HepG2 (cell line): Measurements from ENCODE around the gene IL11RA. TPM values are rescaled to one million over a fixed set of nuclear protein-coding genes. Genes with fewer than 3 reads are reported as not detected.
A peak's percentile ranks its signal among the peaks of the same experiment; 100 is the strongest.

Experiments used
- HOXA5 ChIP-seq: sonication (generic); formaldehyde crosslinking; IDR thresholded peaks from 2 replicates; pipeline ENCODE4 v1.4.0; 2020; ENCODE audit warnings: missing genetic modification reagents
- KDM6A ChIP-seq: IDR thresholded peaks from 2 replicates; pipeline ENCODE4 v1.6.1; 2016; ENCODE audit warnings: low read depth
- KIAA2018 ChIP-seq: sonication (generic); formaldehyde crosslinking; IDR thresholded peaks from 2 replicates; pipeline ENCODE4 v1.5.0; 2020; ENCODE audit warnings: mild to moderate bottlenecking, missing genetic modification reagents, borderline replicate concordance
- NCOA5 ChIP-seq: sonication (generic); formaldehyde crosslinking; IDR thresholded peaks from 2 replicates; pipeline ENCODE4 v1.4.0; 2020; ENCODE audit warnings: missing genetic modification reagents
- SATB2 ChIP-seq: sonication (generic); formaldehyde crosslinking; IDR thresholded peaks from 2 replicates; pipeline ENCODE4 v1.5.0; 2020; ENCODE audit warnings: missing genetic modification reagents
- SRSF1 ChIP-seq: fragments of 200-400 bp; formaldehyde crosslinking; optimal IDR thresholded peaks from 2 replicates; pipeline ENCODE3; 2017; ENCODE audit warnings: mild to moderate bottlenecking, low read depth, low read length, moderate library complexity
- SRY ChIP-seq: sonication (generic); formaldehyde crosslinking; IDR thresholded peaks from 2 replicates; pipeline ENCODE4 v1.8.0; 2022; ENCODE audit warnings: mild to moderate bottlenecking, missing genetic modification reagents
- STAT5B ChIP-seq: sonication (generic); formaldehyde crosslinking; IDR thresholded peaks from 2 replicates; pipeline ENCODE4 v1.4.0; 2020; ENCODE audit warnings: missing genetic modification reagents
- TBX2 ChIP-seq: sonication (generic); formaldehyde crosslinking; IDR thresholded peaks from 2 replicates; pipeline ENCODE4 v1.5.0; 2020; ENCODE audit warnings: missing genetic modification reagents, mild to moderate bottlenecking, borderline replicate concordance
- TERF1 ChIP-seq: sonication (generic); formaldehyde crosslinking; IDR thresholded peaks from 2 replicates; pipeline ENCODE4 v1.8.0; 2022; ENCODE audit warnings: mild to moderate bottlenecking, missing genetic modification reagents, moderate library complexity
- TRIM24 ChIP-seq: sonication (generic); formaldehyde crosslinking; IDR thresholded peaks from 2 replicates; pipeline ENCODE4 v1.8.0; 2022; ENCODE audit warnings: mild to moderate bottlenecking, missing genetic modification reagents
- ZBTB3 ChIP-seq: sonication (generic); formaldehyde crosslinking; IDR thresholded peaks from 2 replicates; pipeline ENCODE4 v1.4.0; 2020; ENCODE audit warnings: low read depth, mild to moderate bottlenecking, moderate library complexity, missing genetic modification reagents, borderline replicate concordance
- ZMYM2 ChIP-seq: sonication (generic); formaldehyde crosslinking; IDR thresholded peaks from 2 replicates; pipeline ENCODE4 v1.8.0; 2022; ENCODE audit warnings: mild to moderate bottlenecking, missing genetic modification reagents
- ZNF772 ChIP-seq: sonication (generic); formaldehyde crosslinking; IDR thresholded peaks from 2 replicates; pipeline ENCODE4 v1.5.0; 2020; ENCODE audit warnings: mild to moderate bottlenecking, missing genetic modification reagents
- polyA plus RNA-seq, 8 experiments: library from polyadenylated mRNA; depleted of rRNA in 3 of 8; stranded (reverse) in 7 of 8; unstranded in 1 of 8; fragments of >200 nt; fragmentation: Illumina TruSeq in 4 of 8; extraction: Trizol in 4 of 8; gene quantifications; 2 replicates each; pipeline versions ENCODE4 v1.2.1 to v1.2.3, GENCODE V29; 2011 to 2016; ENCODE audit warnings: low read depth in 4 of 8, missing spikeins in 1 of 8, mixed read lengths in 1 of 8; ENCODE audit not compliant: insufficient read depth in 1 of 8
- total RNA-seq, 5 experiments: library from RNA; depleted of rRNA; stranded (reverse); fragments of >200 nt; fragmentation: Illumina TruSeq; extraction: Trizol; gene quantifications; 2 replicates each; pipeline ENCODE4 v1.2.3, GENCODE V29; 2016; ENCODE audit warnings: low read depth in 1 of 5
- TF ChIP-seq, protein P1 (sequence below): sonication (generic); formaldehyde crosslinking; IDR thresholded peaks from 2 replicates; pipeline ENCODE4 v1.5.1; 2020; ENCODE audit warnings: missing genetic modification reagents, mild to moderate bottlenecking, borderline replicate concordance
- TF ChIP-seq, protein P2 (sequence below): sonication (generic); formaldehyde crosslinking; IDR thresholded peaks from 2 replicates; pipeline ENCODE4 v1.9.0; 2022; ENCODE audit warnings: low read depth, missing genetic modification reagents

The IL11RA gene
- total and polyA plus RNA-seq, 2 of the 13 experiments (the other 11 are each of a cell fraction or from before 2014, with no cell fraction given) = 2.0 to 4.2 TPM

- TF ChIP-seq ZBTB3 (CRISPR knock-in tag) = no peak
- 0 out of 2 replicates have a peak, but pooled peaks have one; percentile 28 for TF ChIP-seq ZNF772 (CRISPR knock-in tag)
- TF ChIP-seq TBX2 = peak; percentile 62; the same call in 1 of the 2 replicates
- peak; percentile 73 for TF ChIP-seq SRY (CRISPR knock-in tag)
- TF ChIP-seq KDM6A (CRISPR knock-in tag) = no peak
- TF ChIP-seq, protein P1, sequence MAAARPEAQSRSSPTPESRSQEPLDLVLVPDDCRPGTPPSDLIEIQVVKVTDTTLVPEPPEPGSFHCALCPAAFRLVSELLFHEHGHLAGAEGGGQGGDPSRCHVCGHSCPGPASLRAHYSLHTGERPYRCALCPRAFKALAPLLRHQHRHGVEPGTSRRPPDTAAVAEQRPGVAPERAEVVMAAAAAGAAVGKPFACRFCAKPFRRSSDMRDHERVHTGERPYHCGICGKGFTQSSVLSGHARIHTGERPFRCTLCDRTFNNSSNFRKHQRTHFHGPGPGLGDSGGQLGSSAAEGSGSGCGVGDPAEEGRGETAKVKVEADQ = peak; percentile 92
- TF ChIP-seq, protein P2, sequence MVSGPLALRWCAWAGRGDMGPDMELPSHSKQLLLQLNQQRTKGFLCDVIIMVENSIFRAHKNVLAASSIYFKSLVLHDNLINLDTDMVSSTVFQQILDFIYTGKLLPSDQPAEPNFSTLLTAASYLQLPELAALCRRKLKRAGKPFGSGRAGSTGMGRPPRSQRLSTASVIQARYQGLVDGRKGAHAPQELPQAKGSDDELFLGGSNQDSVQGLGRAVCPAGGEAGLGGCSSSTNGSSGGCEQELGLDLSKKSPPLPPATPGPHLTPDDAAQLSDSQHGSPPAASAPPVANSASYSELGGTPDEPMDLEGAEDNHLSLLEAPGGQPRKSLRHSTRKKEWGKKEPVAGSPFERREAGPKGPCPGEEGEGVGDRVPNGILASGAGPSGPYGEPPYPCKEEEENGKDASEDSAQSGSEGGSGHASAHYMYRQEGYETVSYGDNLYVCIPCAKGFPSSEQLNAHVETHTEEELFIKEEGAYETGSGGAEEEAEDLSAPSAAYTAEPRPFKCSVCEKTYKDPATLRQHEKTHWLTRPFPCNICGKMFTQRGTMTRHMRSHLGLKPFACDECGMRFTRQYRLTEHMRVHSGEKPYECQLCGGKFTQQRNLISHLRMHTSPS (CRISPR knock-in tag) = peak; percentile 24; the same call in 1 of the 2 replicates
- TF ChIP-seq NCOA5 (CRISPR knock-in tag) = no peak
- 0 out of 2 replicates have a peak, but pooled peaks have one; percentile 59 for TF ChIP-seq KIAA2018 (CRISPR knock-in tag)
- peak; percentile 35 for TF ChIP-seq HOXA5 (CRISPR knock-in tag)
- peak; percentile 98 for TF ChIP-seq TERF1 (CRISPR knock-in tag)
- no peak; the same call in 1 of the 2 replicates for TF ChIP-seq TRIM24 (CRISPR knock-in tag)
- no peak for TF ChIP-seq SRSF1
- TF ChIP-seq STAT5B = no peak
- 0 out of 2 replicates have a peak, but pooled peaks have one; percentile 14 for TF ChIP-seq SATB2 (CRISPR knock-in tag)
- no peak for TF ChIP-seq ZMYM2 (CRISPR knock-in tag)
Measured at GRCh38 chr9:34637356-34638137, 14.4 kb upstream of the IL11RA start, which contains the start of gene SIGMAR1 (continued).
